ENCODE measurements around the gene WDR46. TPM values are rescaled to one million over a fixed set of nuclear protein-coding genes. Genes with fewer than 3 reads are reported as not detected.
A peak's percentile ranks its signal among the peaks of the same experiment; 100 is the strongest.

Gene WDR46
- total and polyA plus RNA-seq, 2 of the 13 experiments (the other 11 are each of a cell fraction or from before 2014, with no cell fraction given) = 47.4 to 105 TPM

GRCh38 chr6:33276864-33277662, 12.0 kb downstream of the WDR46 start, which contains the start of gene B3GALT4 (continued):
- no peak for TF ChIP-seq SOX13 (IDR thresholded peaks at IDR 0.05)
- TF ChIP-seq SOX13 (CRISPR knock-in tag; conservative IDR thresholded peaks at IDR 0.05 in 1 of 2, IDR thresholded peaks at IDR 0.05 in 1 of 2) = no peak
- no peak for TF ChIP-seq ZBTB7B (CRISPR knock-in tag; IDR thresholded peaks at IDR 0.05)
- no peak for TF ChIP-seq ZNF674 (CRISPR knock-in tag; IDR thresholded peaks at IDR 0.05; ENCODE audit: low read depth)
- no peak for TF ChIP-seq ZSCAN21 (CRISPR knock-in tag; IDR thresholded peaks at IDR 0.05; ENCODE audit: borderline replicate concordance)
- TF ChIP-seq FOXK1 (CRISPR knock-in tag; IDR thresholded peaks at IDR 0.05; ENCODE audit: borderline replicate concordance, low read depth) = no peak
- no peak for TF ChIP-seq TCF7L2 (IDR thresholded peaks at IDR 0.05; ENCODE audit: low read depth, low read length)
- TF ChIP-seq IKZF1 (IDR thresholded peaks at IDR 0.05) = no peak
- TF ChIP-seq RBM39 (IDR thresholded peaks at IDR 0.05; ENCODE audit: low read depth, low read length, poor library complexity, severe bottlenecking) = peak; percentile 54
- TF ChIP-seq REXO4 (CRISPR knock-in tag; IDR thresholded peaks at IDR 0.05; ENCODE audit: borderline replicate concordance) = no peak
- peak; percentile 32 for TF ChIP-seq TAF15 (IDR thresholded peaks at IDR 0.05; ENCODE audit: low read depth, low read length, poor library complexity, severe bottlenecking)
- no peak for TF ChIP-seq KDM5A (IDR thresholded peaks at IDR 0.05; ENCODE audit: borderline replicate concordance, low read length)
- no peak for TF ChIP-seq CCDC6 (CRISPR knock-in tag; IDR thresholded peaks at IDR 0.05)

- POLR2A ChIA-PET = interaction anchor here (1.6 to 3.5 kb wide), 6 partner anchors 13 to 77 kb away, joined by 4 to 17 read pairs (median 11); partner anchors contain the start of genes PFDN6, RGL2 and WDR46
- Histone ChIP-seq H3K4me1 (ENCODE audit: insufficient read depth, low read length) (peaks cover 31% of the 10 kb centered on the region), H3K27ac (ENCODE audit: extremely low read length, insufficient read depth, low read length) (no peak overlapping the region), H4K20me1 (ENCODE audit: insufficient read depth, low read length) (peaks cover 33% of the 10 kb centered on the region), H2AFZ (ENCODE audit: low read length) (no peak overlapping the region), H3K4me3 (replicated peaks in 1 of 3; ENCODE audit: insufficient read depth in 1 of 3, low read depth in 2 of 3, low read length in 3 of 3) (no peak overlapping the region), H3K36me3 (replicated peaks in 1 of 2; ENCODE audit: control insufficient read depth in 1 of 2, insufficient read depth in 2 of 2, low read length in 2 of 2) (peaks cover 20 to 55% of the 10 kb centered on the region in 2 experiments), H3K9ac (ENCODE audit: insufficient read depth, low read depth, low read length) (no peak overlapping the region), H3K27me3 (ENCODE audit: control insufficient read depth in 1 of 2, insufficient read depth in 2 of 2, low read length in 2 of 2) (no peaks in the 10 kb centered on the region; a peak in 1 of 5 replicates), H3K9me3 (ENCODE audit: low read length) (no peaks in the 10 kb centered on the region), H3K4me2 (ENCODE audit: low read depth, low read length) (no peak overlapping the region), H3K79me2 (ENCODE audit: insufficient read depth, low read length) (peaks cover 35% of the 10 kb centered on the region)
- no peak for DNase-seq (ENCODE audit: low spot score)
- no peak for FAIRE-seq
- no peak for ATAC-seq
- in situ Hi-C loops (cut with HindIII; ENCODE audit: extremely low pct_ligation_motif_present, low pct_unique_long_range_greater_than_20kb) (loop anchor here (25.0 kb wide), 1 partner anchor 136 kb away; the partner anchor contains the start of genes CUTA, PHF1 and SYNGAP1), intact Hi-C loops (cut with micrococcal nuclease; ENCODE audit: unreplicated experiment) (no loop called here)
- CTCF ChIA-PET (ENCODE audit: low intra/inter-chr PET ratio, low total read pairs) = interaction anchor here (1.3 kb wide), 1 partner anchor 130 kb away, joined by 4 read pairs; no protein-coding TSS in a partner anchor
- TF ChIP-seq ZNF672 (CRISPR knock-in tag; IDR thresholded peaks at IDR 0.05) (no peak), POLR2AphosphoS2 (IDR thresholded peaks at IDR 0.05; ENCODE audit: low read depth, low read length) (peak; percentile 78; the same call in 1 of the 2 replicates), MBD4 (IDR thresholded peaks at IDR 0.05; ENCODE audit: borderline replicate concordance, low read length) (0 out of 2 replicates have a peak, but pooled peaks have one; percentile 62), POLR2A (IDR thresholded peaks at IDR 0.05; ENCODE audit: insufficient read depth in 1 of 2, low read depth in 2 of 2, low read length in 2 of 2) (peak in 1 of 2 experiments; percentile 12; a peak in 2 of 4 replicates), POLR2AphosphoS5 (IDR thresholded peaks at IDR 0.05; ENCODE audit: low read depth, low read length) (peak; percentile 57; the same call in 1 of the 2 replicates), NFE2L2 (IDR thresholded peaks at IDR 0.05; ENCODE audit: low read length) (no peak), MED1 (CRISPR knock-in tag; IDR thresholded peaks at IDR 0.05) (no peak)
- BruUV-seq (replicated peaks) = no TSS peak
These were observed 12.5 kb downstream of the WDR46 start for GRCh38 chr6:33276581-33276863.
